HuH-7.5 (cell line): ENCODE data around the gene CSH2.
A peak's percentile ranks its signal among the peaks of the same experiment; 100 is the strongest.

Experiments
- DNase-seq: peaks from one replicate; pipeline ENCODE4 v3.0.0; 2011; ENCODE audit warnings: low spot score

The CSH2 gene

GRCh38 chr17:63834431-63835166, 38.9 kb downstream of the CSH2 start:
- DNase-seq: peak; percentile 28

GRCh38 chr17:63833741-63834373, 39.6 kb downstream of the CSH2 start:
- DNase-seq: no peak

- no peak for DNase-seq
Measured at GRCh38 chr17:63833026-63833740, 40.3 kb downstream of the CSH2 start.

- DNase-seq: no peak
Measured at GRCh38 chr17:63832455-63832854, 41.0 kb downstream of the CSH2 start.

GRCh38 chr17:63832014-63832413, 41.5 kb downstream of the CSH2 start:
- DNase-seq: no peak

GRCh38 chr17:63831505-63831904, 42.0 kb downstream of the CSH2 start:
- no peak for DNase-seq

- no peak for DNase-seq
Measured at GRCh38 chr17:63830904-63831491, 42.5 kb downstream of the CSH2 start.

- no peak for DNase-seq
Measured at GRCh38 chr17:63830278-63830677, 43.2 kb downstream of the CSH2 start.

GRCh38 chr17:63828936-63829335, 44.5 kb downstream of the CSH2 start:
- DNase-seq: no peak

GRCh38 chr17:63827801-63828221, 45.7 kb downstream of the CSH2 start:
- no peak for DNase-seq

GRCh38 chr17:63827002-63827800, 46.3 kb downstream of the CSH2 start, which contains the start of the genes FTSJ3 and PSMC5:
Gene FTSJ3, minus strand, starts transcription at chr17:63827663. Its CDS starts 761 bp downstream, at chr17:63826902.
Gene PSMC5, plus strand, starts transcription at chr17:63827431. Its CDS starts 60 bp downstream, at chr17:63827491.
- DNase-seq: peak; percentile 88

- no peak for DNase-seq
Measured at GRCh38 chr17:63826468-63827001, 46.9 kb downstream of the CSH2 start.

GRCh38 chr17:63824362-63824761, 49.1 kb downstream of the CSH2 start:
- DNase-seq: no peak

GRCh38 chr17:63823659-63824331, 49.7 kb downstream of the CSH2 start:
- DNase-seq: no peak

GRCh38 chr17:63822537-63822936, 50.9 kb downstream of the CSH2 start:
- no peak for DNase-seq
